ENCODE results near the gene SERPINA5. TPM values are rescaled to one million over a fixed set of nuclear protein-coding genes. Genes with fewer than 3 reads are reported as not detected.

Gene SERPINA5
- polyA plus RNA-seq, 1 of the 3 experiments (the other 2 are of a cell fraction), result 0.08 TPM

- Histone ChIP-seq H4K20me1 (ENCODE audit: insufficient read depth) (no peaks in the 10 kb centered on the region), H3K9ac (no peak overlapping the region), H3K4me3 (ENCODE audit: low read depth in 2 of 2, low read length in 1 of 2) (no peak overlapping the region), H3K4me2 (no peak overlapping the region), H3K36me3 (replicated peaks in 1 of 2; ENCODE audit: control insufficient read depth in 1 of 2, insufficient read depth in 2 of 2, low read length in 1 of 2) (no peaks in the 10 kb centered on the region), H3K9me3 (no peaks in the 10 kb centered on the region), H3K27ac (ENCODE audit: low read depth in 2 of 2, low read length in 1 of 2) (no peak overlapping the region), H2AFZ (ENCODE audit: low read depth) (no peak overlapping the region), H3K9me2 (no peaks in the 10 kb centered on the region), H3K79me2 (ENCODE audit: insufficient read depth) (no peaks in the 10 kb centered on the region), H3K27me3 (ENCODE audit: insufficient read depth) (no peaks in the 10 kb centered on the region), H3K4me1 (ENCODE audit: control insufficient read depth in 1 of 2, insufficient read depth in 2 of 2, low read depth in 1 of 2, low read length in 1 of 2) (no peaks in the 10 kb centered on the region), H3F3A (replicated peaks; ENCODE audit: insufficient read depth) (no peaks in the 10 kb centered on the region)
- TF ChIP-seq USF2 (IDR thresholded peaks at IDR 0.05; ENCODE audit: borderline replicate concordance, low read depth, low read length) (no peak), GABPA (IDR thresholded peaks at IDR 0.05; ENCODE audit: low read depth) (no peak), MXI1 (IDR thresholded peaks at IDR 0.05; ENCODE audit: low read depth, low read length) (no peak), PBX3 (IDR thresholded peaks at IDR 0.05) (no peak), ZBTB33 (IDR thresholded peaks at IDR 0.05; ENCODE audit: borderline replicate concordance, low read depth) (no peak), FOSL2 (IDR thresholded peaks at IDR 0.05; ENCODE audit: borderline replicate concordance, low read depth) (no peak), YY1 (IDR thresholded peaks at IDR 0.05; ENCODE audit: low read depth) (no peak), EP300 (IDR thresholded peaks at IDR 0.05; ENCODE audit: borderline replicate concordance in 1 of 2, low read depth in 1 of 2, low read length in 1 of 2) (no peak), TAF1 (IDR thresholded peaks at IDR 0.05; ENCODE audit: borderline replicate concordance, low read depth, low read length) (no peak), ELF1 (IDR thresholded peaks at IDR 0.05) (no peak)
- no peak for DNase-seq
- WGBS (ENCODE audit: low lambda C conversion rate), result 56% methylated on average over 4 of the region's 4 CpGs
- CTCF ChIA-PET, result interaction anchor here (2.2 to 2.9 kb wide), 2 partner anchors 9 to 14 kb away, joined by 17 to 28 read pairs; no protein-coding TSS in a partner anchor
- POLR2A ChIA-PET, result no interaction called here
These were observed 33.5 kb upstream of the SERPINA5 start for GRCh38 chr14:94547726-94548125.

- CTCF ChIA-PET, result interaction anchor here (0.5 to 3.2 kb wide), 28 partner anchors 9 to 881 kb away, joined by 3 to 49 read pairs (median 4); partner anchors contain the start of genes SERPINA12, SERPINA2, SERPINA4 and SERPINA5
- no peaks in the 10 kb centered on the region for H3K9me2 ChIP-seq
- POLR2A ChIA-PET, result no interaction called here
- no peak overlapping the region for H2AFZ ChIP-seq (ENCODE audit: low read depth)
- no peak for DNase-seq
- no peaks in the 10 kb centered on the region for H3K9me3 ChIP-seq
- H3K4me2 ChIP-seq, result no peak overlapping the region
- H3K4me1 ChIP-seq (ENCODE audit: control insufficient read depth in 1 of 2, insufficient read depth in 2 of 2, low read depth in 1 of 2, low read length in 1 of 2), result no peaks in the 10 kb centered on the region
- no peaks in the 10 kb centered on the region for H3F3A ChIP-seq (replicated peaks; ENCODE audit: insufficient read depth)
- H3K9ac ChIP-seq, result no peak overlapping the region
- H3K79me2 ChIP-seq (ENCODE audit: insufficient read depth), result no peaks in the 10 kb centered on the region
- H3K4me3 ChIP-seq (ENCODE audit: low read depth in 2 of 2, low read length in 1 of 2), result no peak overlapping the region
- WGBS (ENCODE audit: low lambda C conversion rate), result 51% methylated on average over 13 of the region's 14 CpGs
- H4K20me1 ChIP-seq (ENCODE audit: insufficient read depth), result no peaks in the 10 kb centered on the region
- no peaks in the 10 kb centered on the region for H3K36me3 ChIP-seq (replicated peaks in 1 of 2; ENCODE audit: control insufficient read depth in 1 of 2, insufficient read depth in 2 of 2, low read length in 1 of 2)
- H3K27me3 ChIP-seq (ENCODE audit: insufficient read depth), result no peaks in the 10 kb centered on the region
- H3K27ac ChIP-seq (ENCODE audit: low read depth in 2 of 2, low read length in 1 of 2), result no peak overlapping the region
- no peak for TF ChIP-seq GATA2 (CRISPR knock-in tag; IDR thresholded peaks at IDR 0.05)
- no peak for TF ChIP-seq NRF1 (IDR thresholded peaks at IDR 0.05; ENCODE audit: low read depth, low read length)
- TF ChIP-seq CTCF (IDR thresholded peaks at IDR 0.05), result no peak
- no peak for TF ChIP-seq REST (IDR thresholded peaks at IDR 0.05; ENCODE audit: low read depth, low read length)
- no peak for TF ChIP-seq YY1 (IDR thresholded peaks at IDR 0.05; ENCODE audit: low read depth)
- TF ChIP-seq EP300 (IDR thresholded peaks at IDR 0.05; ENCODE audit: borderline replicate concordance in 1 of 2, low read depth in 1 of 2, low read length in 1 of 2), result no peak
- TF ChIP-seq FOSL2 (IDR thresholded peaks at IDR 0.05; ENCODE audit: borderline replicate concordance, low read depth), result no peak
- TF ChIP-seq CHD2 (IDR thresholded peaks at IDR 0.05; ENCODE audit: low read length, partially characterized antibody), result no peak
These were observed 32.9 kb upstream of the SERPINA5 start for GRCh38 chr14:94548131-94548998.

Measured in SK-N-SH (cell line).